ENCODE data around the gene PLEKHB2.
A peak's percentile ranks its signal among the peaks of the same experiment; 100 is the strongest.
"Not testable (repeated sequence)": the region's sequence is repeated elsewhere in the genome, so short reads cannot be mapped to it uniquely, and the experiment has no call there.

The PLEKHB2 gene

DNA sequence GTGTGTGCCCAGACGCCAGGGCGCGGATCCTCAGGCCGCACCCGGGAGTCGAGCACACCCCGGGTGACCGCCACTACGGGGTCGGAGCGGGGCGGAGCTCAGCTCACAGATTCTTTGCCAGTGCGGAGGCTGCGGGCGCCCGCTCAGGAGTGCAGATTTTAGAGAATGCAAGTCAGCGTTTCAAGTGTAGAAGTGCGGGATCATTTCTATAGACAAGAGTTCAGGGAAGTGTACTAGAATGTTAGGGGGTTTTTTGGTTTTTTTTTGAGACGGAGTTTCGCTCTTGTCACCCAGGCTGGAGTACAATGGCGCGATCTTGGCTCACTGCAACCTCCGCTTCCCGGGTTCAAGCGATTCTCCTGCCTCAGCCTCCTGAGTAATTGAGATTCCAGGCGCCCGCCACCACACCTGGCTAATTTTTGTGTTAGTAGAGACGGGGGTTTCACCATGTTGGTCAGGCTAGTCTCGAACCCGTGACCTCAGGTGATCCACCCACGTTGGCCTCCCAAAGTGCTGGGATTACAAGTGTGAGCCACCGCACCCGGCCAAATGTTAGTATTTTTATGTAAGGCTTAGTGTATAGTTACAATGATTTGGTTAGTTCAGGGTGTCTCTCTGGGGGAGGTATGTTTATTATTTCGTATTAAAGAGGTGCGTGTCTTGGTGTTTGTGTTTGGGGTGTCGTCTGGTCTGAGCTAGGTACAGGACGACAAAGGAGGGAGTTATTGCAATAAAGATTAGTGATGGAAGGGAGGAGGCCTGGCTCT is 11.3 kb upstream of the PLEKHB2 start:
- no peak for DNase-seq (ENCODE audit: low read depth)

DNA sequence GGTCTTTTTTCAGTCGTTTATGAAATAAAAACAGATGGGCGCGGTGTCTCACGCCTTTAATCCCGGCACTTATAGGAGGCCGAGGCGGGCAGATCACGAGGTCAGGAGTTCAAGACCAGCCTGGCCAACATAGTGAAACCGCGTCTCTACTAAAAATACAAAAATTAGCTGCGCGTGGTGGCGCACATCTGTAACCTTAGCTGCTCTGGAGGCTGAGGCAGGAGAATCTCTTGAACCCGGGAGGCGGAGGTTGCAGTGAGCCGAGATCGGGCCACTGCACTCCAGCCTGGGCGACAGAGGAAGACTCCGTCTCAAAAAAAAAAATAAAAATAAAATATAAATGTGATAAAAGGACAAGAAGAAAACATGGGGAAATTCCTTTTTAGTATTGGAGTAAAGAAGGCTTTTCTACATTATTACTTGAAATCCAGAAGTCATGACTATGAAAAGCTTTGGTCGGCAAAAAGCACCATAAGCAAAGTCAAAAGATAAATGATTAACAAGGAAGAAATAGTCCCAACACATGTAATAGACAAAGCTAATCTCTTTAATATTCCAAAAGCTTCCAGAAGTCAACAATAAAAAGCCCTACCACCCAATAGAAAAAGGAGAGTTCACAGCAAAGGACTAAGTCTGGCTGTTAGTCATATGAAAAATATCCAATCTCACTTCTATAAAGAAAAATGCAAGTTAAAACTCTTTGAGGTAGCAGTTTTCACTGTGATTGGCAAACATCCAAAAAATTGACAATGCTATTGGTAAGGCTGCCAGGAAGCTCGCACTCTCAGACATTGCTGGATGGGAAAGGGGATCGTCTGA is 10.5 kb upstream of the PLEKHB2 start:
- no peak for DNase-seq (ENCODE audit: low read depth)

DNA sequence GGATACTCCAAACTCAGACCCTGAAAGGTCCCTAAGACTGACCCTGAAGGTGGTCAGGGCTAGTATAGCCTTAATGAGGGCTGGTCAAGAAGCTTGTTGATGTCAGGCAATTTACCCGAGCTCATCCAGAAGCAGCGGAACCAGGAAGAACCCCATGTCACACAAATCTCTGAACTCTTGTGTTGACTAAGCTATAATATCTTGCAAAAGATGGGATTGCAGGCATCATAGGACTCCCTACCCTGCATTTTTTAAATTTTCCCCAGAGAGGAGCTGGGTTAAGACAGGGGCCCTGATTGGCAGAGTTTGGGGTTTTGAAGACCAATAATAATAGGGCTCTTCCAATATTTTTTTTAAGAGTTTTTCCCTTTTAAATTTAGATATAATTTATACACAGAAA is 2.0 kb upstream of the PLEKHB2 start:
- DNase-seq (ENCODE audit: low read depth): no peak

DNA sequence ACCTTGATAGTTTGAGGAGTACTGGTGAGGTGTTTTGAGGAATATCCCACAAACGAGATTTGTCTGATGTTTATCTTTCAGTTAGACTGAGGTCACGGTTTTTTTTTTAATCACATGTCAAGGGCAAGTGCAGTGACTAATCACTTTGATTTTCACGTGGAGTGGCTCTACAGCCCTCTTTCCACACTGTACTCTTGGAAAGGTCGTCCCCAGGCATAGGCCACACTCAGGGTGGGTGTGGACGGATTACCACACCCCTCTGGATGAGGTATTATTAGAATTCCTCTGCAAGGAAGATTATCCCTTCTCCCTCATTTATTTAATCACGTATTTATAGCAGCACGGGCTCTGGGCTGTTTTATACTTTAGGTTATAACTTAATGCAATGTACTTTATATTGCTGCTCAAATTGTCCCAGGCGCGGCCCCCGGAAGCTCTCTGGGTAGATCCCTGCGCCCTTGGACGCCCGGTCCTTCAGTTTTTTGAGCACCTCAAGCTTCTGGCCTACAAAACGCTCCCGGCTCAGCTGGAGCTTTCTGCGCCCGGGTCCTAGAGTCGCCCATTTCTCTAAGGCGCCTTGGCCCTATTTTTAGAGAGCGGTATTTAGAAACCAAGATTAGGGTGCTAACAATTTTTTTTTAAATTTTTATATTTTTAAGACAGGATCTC is 515 bp upstream of the PLEKHB2 start:
- peak; percentile 67 for DNase-seq (ENCODE audit: low read depth)

DNA sequence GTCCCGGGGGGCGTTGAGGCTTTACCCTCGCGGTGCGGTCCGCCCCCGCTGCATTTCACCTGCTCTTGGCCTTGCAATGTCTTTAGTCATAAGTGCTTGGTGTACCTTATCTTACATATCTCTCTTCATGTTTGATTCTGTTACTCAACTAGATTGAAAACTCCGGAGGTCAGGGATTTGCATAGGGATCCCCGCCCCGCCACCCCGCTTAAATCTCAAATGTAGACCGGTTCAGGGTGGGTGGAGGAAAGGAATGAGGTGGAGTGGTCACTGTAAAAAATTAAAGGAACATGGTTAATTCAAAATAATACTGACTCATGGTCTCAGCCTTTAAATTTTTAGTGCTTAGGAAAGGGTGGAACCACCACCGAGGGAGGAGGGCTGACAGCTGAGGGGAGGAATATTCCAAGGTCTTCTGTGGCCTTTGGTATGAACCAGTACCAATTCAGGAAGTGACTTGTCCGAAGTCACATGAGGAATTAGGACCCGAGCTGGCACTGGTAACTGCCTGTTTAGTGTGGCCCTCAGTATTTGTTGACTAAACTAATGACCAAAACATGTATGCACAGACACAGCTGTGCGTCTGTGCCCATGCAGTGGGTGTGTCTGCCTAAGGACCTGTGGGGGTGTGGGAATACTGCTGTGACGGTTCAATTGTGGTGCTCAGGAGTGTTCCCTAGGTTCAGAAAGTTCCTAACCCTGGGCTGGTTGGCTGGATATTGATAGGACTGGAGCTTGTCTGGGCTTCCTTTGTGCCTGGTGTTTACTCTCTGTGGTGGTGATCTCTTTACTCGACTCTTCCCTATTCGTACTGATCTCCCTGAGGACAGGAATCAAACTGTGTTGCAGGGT is 1.0 kb downstream of the PLEKHB2 start:
- DNase-seq (ENCODE audit: low read depth): no peak

DNA sequence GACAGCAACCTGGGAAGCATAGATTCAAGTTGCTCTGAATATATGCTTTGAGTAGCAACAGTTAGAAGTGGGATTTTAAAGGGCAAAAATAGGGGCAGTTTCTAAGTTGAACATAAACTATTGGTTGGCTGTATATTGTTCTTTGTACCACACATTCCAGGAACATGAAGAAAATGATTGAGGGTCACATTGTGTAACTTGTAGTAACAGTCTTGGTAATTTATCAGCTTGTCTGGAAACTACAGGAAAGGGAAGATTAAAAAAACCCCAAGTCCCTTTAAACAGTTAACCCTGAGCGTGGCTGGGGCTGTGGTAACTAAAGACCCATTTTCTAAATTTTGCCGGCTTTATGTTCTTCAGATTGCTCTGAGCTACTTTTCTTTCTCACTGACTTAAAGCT is 7.4 kb downstream of the PLEKHB2 start:
- DNase-seq (ENCODE audit: low read depth): no peak

DNA sequence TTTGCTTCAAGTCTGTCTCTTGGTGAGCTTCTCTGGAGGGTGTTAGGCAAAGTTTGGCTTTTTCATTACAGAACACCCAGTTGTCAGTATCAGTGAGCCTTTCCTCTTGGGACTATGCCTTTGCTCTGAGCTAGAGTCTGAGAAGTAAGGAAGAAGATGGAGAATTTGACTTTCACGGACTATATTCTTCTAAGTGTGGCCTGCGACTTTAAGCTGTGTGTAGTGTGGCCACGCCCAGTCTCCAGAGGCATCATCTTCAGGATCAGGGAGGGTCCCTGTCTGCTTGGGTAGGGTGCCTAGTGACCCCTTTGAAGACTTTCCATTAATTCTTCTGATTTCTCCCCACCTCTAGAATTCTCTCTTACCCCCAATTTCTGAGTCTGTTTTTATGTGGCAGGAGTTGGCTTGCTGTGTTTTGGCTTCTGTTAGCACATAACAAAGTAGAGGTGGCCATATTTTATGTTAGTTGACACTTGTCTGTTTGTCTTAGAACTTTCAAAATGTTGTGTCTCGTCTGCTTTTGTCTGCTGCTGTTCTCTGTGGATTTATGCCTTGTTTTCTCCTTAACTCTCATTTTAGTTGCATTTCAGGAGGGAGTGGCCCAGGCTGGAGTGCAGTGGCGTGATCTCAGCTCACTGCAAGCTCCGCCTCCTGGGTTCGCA is 8.6 kb downstream of the PLEKHB2 start:
- no peak for DNase-seq (ENCODE audit: low read depth)

DNA sequence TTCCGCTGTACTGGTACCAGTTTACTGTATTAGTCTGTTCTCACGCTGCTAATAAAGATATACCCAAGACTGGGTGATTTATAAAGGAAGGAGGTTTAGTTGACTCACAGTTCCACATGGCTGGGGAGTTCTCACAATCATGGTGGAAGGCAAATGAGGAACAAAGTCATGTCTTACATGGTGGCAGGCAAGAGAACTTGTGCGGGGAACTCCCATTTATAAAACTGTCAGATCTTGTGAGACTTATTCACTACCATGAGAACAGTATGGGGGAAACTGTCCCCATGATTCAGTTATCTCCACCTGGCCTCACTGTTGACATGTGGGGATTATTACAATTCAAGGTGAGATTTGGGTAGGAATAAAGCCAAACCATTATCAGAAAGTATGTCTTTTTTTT is 9.8 kb downstream of the PLEKHB2 start:
- not testable (repeated sequence) for DNase-seq (ENCODE audit: low read depth)

DNA sequence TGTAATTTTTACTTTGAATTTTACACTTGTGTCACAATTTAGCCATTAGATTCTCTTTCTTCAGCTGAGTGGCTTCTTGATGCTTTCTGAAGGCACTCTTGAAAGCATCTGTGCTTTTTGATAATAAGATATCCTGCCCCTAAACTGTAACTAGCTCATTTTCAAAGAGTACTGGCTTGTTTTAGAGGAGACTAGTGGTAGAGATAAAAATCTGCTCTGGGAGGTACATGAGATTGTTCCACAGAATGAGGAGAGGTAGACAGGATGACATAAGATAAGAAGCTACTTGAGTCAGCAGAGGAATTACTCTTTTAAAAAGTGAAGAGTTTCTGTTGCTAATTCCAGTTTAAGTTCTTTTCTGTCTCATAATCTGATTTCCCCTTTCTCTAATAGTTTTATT is 10.6 kb downstream of the PLEKHB2 start:
- no peak for DNase-seq (ENCODE audit: low read depth)

DNA sequence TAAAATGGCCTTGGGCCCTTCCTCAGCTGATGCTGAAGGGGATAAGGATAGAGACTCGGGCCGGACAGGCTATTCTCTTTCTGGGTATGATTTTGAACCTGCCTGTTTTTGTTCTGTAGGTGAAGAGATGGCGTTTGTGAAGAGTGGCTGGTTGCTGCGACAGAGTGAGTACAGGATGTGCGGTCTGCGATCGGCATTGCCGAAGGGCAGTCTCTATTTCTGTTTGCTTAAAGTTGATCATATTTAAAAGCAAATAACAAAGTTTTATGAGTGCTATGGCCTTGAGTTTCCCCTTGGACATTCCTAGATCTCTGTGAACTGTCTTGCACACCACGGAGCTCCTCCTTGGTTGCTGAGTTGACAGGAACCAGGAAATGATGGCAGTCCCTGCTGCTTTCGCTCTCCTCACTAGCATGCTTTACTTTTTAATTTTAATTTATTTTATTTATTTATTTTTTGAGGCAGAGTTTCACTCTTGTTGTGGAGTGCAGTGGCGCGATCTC is 15.7 kb downstream of the PLEKHB2 start:
- no peak for DNase-seq (ENCODE audit: low read depth)

DNA sequence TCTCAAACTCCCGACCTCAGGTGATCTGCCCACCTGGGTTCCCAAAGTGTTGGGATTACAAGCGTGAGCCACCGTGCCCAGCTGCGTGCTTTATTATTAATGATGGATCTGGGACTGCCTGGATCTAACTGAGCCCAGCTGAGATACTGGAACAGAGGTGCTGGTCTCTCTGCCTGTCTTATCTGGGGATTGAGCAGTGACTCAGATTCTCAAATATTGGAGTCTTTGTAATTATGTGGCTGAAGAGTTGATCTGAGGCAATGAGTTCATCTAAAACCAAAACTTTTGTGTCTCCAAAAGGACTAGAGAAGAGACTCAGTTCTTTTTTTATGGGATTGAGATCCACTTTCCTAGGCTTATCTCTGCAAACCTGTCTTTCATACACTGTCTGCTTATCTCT is 16.3 kb downstream of the PLEKHB2 start:
- no peak for DNase-seq (ENCODE audit: low read depth)

DNA sequence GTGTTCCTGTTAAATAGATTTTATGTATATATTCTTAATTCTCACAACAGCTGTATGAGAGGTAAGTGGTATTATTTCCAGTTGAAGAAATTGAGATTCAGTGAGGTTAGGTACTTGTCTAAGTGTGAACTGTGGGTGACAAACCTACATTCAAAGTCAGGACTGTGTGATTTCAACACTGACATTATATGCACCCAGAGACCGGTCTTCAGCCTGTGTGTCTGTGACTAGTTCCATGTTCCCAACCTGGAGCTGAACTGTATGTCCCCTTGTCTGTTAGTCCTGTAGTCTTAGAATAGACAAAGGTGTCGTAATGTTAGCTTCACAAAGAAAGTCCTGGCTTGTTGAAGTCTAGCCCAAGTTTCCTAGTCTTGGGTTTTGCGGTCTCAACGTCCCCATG is 17.4 kb downstream of the PLEKHB2 start:
- no peak for DNase-seq (ENCODE audit: low read depth)

DNA sequence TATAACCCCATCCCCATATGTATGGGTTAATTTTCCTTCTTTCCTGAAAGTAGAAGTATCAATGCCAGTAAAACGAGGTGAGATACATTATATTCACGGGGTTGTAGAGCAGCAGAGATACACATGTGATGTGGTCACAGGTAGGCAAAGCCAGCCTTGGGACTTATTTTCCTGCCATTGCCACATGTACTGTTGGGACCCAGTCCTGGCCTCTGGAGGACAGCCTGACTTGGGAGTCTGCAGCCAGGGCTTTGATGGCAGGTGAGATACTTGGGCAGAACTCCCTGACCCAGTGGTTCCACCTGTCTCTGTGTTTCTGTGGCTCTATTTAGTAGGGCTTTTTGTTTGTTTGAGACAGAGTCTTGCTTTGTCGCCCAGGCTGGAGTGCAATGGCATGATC is 18.1 kb downstream of the PLEKHB2 start:
- no peak for DNase-seq (ENCODE audit: low read depth)

DNA sequence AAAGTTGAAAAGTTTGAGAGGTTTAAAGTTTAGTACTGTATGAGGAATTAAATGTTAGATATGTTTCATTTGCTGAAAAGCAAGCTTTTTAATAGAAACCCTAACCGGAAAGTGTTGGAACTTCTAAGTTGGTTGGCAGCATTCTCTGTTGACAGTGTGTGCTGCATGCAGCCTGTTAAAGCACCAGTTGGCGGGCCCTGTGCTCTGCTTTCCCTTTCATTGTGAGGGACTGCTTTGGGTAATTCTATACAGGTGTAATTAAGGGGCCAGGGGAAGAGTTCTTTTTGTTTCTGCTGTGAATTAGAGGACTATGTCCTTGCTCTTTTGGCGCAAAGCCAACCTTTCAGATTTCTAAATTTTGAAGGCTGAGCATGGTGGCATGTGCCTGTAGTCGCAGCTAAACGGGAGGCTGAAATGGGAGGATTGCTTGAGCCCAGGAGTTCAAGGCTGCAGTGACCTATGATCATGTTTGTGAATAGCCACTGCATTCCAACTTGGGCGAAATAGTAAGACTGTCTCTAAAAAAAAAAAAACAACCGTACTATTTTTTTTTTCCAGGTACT is 20.1 kb downstream of the PLEKHB2 start:
- no peak for DNase-seq (ENCODE audit: low read depth)

DNA sequence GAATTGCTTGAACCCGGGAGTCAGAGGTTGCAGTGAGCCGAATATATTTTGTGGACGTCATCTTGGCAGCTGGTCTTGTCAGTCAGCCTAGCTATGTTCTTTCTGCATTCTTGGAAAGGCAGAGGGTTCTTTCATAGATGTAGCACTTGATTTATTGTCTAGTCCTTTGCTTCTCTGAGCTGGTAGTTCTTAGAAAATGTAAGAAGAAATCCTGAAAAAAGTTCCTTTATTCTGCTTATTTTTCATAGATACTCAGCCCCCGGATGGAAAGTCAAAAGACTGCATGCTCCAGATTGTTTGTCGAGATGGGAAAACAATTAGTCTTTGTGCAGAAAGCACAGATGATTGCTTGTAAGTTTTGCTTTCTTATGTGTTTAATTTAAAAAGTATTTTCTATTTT is 21.3 kb downstream of the PLEKHB2 start:
- no peak for DNase-seq (ENCODE audit: low read depth)

DNA sequence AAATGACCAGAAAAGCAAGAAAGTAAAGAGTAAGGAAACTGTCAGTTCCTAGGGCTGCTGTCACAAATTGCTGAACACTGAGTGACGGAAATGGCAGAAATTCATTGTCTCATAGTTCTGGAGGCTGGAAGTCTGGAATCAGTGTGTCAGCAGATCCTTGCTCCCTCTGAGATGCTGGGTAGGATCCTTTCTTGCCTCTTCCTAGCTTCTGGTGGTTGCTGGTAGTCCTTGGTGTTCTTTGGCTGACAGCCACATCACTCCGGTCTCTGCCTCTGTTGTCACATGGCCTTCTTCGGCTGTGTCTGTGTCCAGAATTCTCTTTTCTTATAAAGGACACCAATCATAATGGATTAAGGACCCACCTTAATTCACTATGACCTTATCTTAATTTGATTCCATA is 21.9 kb downstream of the PLEKHB2 start:
- DNase-seq (ENCODE audit: low read depth): no peak

DNA sequence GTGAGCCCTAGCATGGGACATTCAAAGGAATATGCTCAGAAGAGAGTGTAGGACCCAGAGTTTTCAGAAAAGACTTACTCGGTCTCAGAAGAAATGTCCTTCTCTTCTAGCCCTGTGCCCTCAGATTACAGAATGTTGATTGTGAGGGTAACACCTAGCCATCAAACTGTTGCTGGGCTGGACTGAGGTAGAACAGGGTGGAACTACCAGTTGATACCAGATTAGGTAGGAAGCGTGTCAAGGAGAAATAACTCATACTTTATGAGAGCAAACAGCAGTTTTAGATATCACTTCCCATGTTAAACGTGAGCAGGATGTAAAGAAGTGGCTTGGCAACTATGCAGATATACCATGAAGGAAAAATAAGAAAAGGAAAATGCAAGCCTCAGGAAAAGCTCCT is 22.8 kb downstream of the PLEKHB2 start:
- no peak for DNase-seq (ENCODE audit: low read depth)

DNA sequence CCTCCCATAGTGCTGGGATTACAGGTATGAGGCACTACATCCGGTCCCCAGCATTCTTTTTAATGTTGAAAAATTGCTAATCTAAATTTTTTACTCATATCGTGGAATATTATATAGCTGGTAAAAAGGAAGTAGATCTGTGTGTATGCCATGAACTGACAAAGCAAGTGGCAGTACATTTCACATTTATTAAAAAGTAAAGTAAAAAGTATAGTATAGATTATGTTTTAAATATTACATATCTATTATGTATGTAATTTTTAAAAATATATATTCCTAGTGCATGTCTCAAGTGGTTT is 25.1 kb downstream of the PLEKHB2 start:
- DNase-seq (ENCODE audit: low read depth): no peak

DNA sequence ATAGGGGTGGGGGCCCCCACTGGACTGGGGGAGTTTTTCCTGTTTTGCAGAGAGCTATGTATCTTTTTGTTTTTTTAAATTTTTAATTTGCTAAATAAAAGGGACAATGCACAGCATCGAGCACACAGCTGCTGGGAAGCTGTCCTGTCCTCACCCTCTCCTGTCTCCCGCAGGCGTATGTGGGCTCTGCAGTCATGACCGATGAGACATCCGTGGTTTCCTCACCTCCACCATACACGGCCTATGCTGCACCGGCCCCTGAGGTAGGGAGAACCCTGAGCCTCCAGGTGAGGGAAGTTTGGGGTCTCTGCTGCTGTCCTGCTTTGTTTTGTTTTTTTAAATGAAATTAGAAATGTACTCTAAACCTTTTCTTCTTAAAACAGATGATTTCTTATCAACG is 27.6 kb downstream of the PLEKHB2 start:
- no peak for DNase-seq (ENCODE audit: low read depth)

DNA sequence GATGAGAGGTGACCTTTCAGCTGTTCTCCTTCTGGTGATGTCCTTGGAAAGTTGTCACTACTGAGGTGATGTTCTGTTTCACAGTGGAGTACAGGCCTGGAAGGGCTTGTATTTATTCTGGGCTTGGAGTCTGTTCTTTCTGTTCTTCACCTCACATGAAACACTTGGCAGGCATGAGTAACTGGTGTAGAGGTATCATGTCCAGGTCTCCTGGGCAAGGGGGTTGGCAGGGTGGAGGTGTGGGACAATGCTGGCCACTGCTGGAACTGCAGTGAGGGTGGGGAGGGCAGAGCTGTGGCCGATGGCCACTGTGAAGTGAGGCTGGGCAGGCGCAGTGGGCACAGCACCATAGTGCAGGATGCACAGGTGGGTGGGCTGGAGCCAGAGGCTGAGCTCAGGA is 35.4 kb downstream of the PLEKHB2 start:
- no peak for DNase-seq (ENCODE audit: low read depth)

DNA sequence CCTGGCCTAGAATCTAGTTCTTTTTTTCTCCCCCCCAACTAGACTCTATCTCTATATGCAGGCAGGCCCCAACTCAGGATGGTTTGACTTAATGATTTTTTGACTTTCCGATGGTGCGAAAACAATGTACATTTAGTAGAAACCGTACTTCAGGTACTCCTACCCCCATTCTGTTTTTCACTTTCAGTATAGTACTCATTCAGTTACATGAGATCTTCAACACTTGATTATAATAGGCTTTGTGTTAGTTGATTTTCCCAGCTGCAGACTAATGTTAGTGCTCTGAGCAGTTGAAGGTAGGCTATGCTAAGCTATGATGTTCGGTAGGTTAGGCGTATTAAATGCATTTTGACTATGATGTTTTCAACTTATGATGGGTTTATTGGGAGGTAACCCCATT is 37.7 kb downstream of the PLEKHB2 start:
- DNase-seq (ENCODE audit: low read depth): no peak
